ENCODE results near the gene FARP2. TPM values are rescaled to one million over a fixed set of nuclear protein-coding genes. Genes with fewer than 3 reads are reported as not detected.
A peak's percentile ranks its signal among the peaks of the same experiment; 100 is the strongest.
"Not testable (repeated sequence)": the region's sequence is repeated elsewhere in the genome, so short reads cannot be mapped to it uniquely, and the experiment has no call there.

The FARP2 gene
- total RNA-seq, 6 experiments from 2014 or later = 13.3 to 41.3 (median 28.7) TPM

- intact Hi-C loops (cut with DNase I) = no loop called here
- Histone ChIP-seq H3K4me3 (peak overlapping the region; percentile 85 to 96 (median 90)), H3K27ac (peak overlapping the region; percentile 81 to 98 (median 92)), H3K36me3 (no peaks in the 10 kb centered on the region), H3K4me1 (peaks cover 0 to 68% (median 20%) of the 10 kb centered on the region in 4 donors), H3K27me3 (no peaks in the 10 kb centered on the region), H3K9me3 (no peaks in the 10 kb centered on the region)
- WGBS (ENCODE audit: insufficient coverage, low coverage, low lambda C conversion rate, missing lambda C conversion rate) = 52% methylated on average over 4 of the region's 4 CpGs
- TF ChIP-seq CTCF (IDR thresholded peaks at IDR 0.05) (no peak), POLR2A (IDR thresholded peaks at IDR 0.05) (no peak)
- ATAC-seq (no peak), DNase-seq (no peak)
Observed at GRCh38 chr2:241317391-241317790, 38.7 kb upstream of the FARP2 start.

GRCh38 chr2:241318830-241319229 lies 37.3 kb upstream of the FARP2 start:
- H3K36me3 ChIP-seq; ATAC-seq; H3K4me3 ChIP-seq; H3K27me3 ChIP-seq; H3K9me3 ChIP-seq; H3K27ac ChIP-seq; intact Hi-C loops (cut with DNase I); DNase-seq: not testable (repeated sequence)
- H3K4me1 ChIP-seq = peaks cover 0 to 57% (median 17%) of the 10 kb centered on the region in 4 donors
- WGBS (ENCODE audit: insufficient coverage, low coverage, low lambda C conversion rate, missing lambda C conversion rate) = 65% methylated on average over 6 of the region's 6 CpGs

- DNase-seq (no peak), ATAC-seq (no peak)
- WGBS (ENCODE audit: insufficient coverage, low coverage, low lambda C conversion rate, missing lambda C conversion rate) = 95% methylated on average over 8 of the region's 8 CpGs
- TF ChIP-seq POLR2A (IDR thresholded peaks at IDR 0.05) (no peak), CTCF (IDR thresholded peaks at IDR 0.05) (no peak)
- Histone ChIP-seq H3K4me3 (no peak overlapping the region), H3K27ac (no peak overlapping the region), H3K36me3 (peaks cover 0 to 5% (median 0%) of the 10 kb centered on the region in 4 donors), H3K9me3 (no peaks in the 10 kb centered on the region), H3K27me3 (no peaks in the 10 kb centered on the region), H3K4me1 (peaks cover 0 to 52% (median 16%) of the 10 kb centered on the region in 4 donors)
- intact Hi-C loops (cut with DNase I) = no loop called here
Observed at GRCh38 chr2:241320394-241320793, 35.7 kb upstream of the FARP2 start.

- peaks cover 0 to 5% (median 0%) of the 10 kb centered on the region in 4 donors for H3K36me3 ChIP-seq
- no peaks in the 10 kb centered on the region for H3K27me3 ChIP-seq
- WGBS (ENCODE audit: insufficient coverage, low coverage, low lambda C conversion rate, missing lambda C conversion rate) = 9% methylated on average over 1 of the region's 1 CpG
- no peak overlapping the region for H3K4me3 ChIP-seq
- no peaks in the 10 kb centered on the region for H3K9me3 ChIP-seq
- ATAC-seq (no peak), DNase-seq (no peak)
- intact Hi-C loops (cut with DNase I) = no loop called here
- peaks cover 0 to 52% (median 16%) of the 10 kb centered on the region in 4 donors for H3K4me1 ChIP-seq
- no peak for TF ChIP-seq CTCF (IDR thresholded peaks at IDR 0.05)
- no peak for TF ChIP-seq POLR2A (IDR thresholded peaks at IDR 0.05)
- no peak overlapping the region for H3K27ac ChIP-seq
Observed at GRCh38 chr2:241321033-241321432, 35.1 kb upstream of the FARP2 start.

GRCh38 chr2:241321886-241322285 lies 34.2 kb upstream of the FARP2 start:
- ATAC-seq (peak in 1 of 4 donors; percentile 17), DNase-seq (no peak)
- H3K4me1 ChIP-seq = peaks cover 0 to 52% (median 16%) of the 10 kb centered on the region in 4 donors
- intact Hi-C loops (cut with DNase I) = no loop called here
- no peaks in the 10 kb centered on the region for H3K9me3 ChIP-seq
- 55% methylated on average over 1 of the region's 1 CpG for WGBS (ENCODE audit: insufficient coverage, low coverage, low lambda C conversion rate, missing lambda C conversion rate)
- H3K27ac ChIP-seq = no peak overlapping the region
- H3K4me3 ChIP-seq = no peak overlapping the region
- H3K36me3 ChIP-seq = peaks cover 0 to 10% (median 0%) of the 10 kb centered on the region in 4 donors
- no peaks in the 10 kb centered on the region for H3K27me3 ChIP-seq
- no peak for TF ChIP-seq CTCF (IDR thresholded peaks at IDR 0.05)
- TF ChIP-seq POLR2A (IDR thresholded peaks at IDR 0.05) = no peak

All from right lobe of liver (tissue), 6 donors.